GM21367 (cell line): Measurements from ENCODE around the gene HEMK1.

Experiments used
- ATAC-seq: cut with Tn5 transposase; IDR thresholded peaks from one replicate; pipeline ENCODE4 v1.9.1; 2021; ENCODE audit not compliant: unreplicated experiment

The HEMK1 gene

DNA sequence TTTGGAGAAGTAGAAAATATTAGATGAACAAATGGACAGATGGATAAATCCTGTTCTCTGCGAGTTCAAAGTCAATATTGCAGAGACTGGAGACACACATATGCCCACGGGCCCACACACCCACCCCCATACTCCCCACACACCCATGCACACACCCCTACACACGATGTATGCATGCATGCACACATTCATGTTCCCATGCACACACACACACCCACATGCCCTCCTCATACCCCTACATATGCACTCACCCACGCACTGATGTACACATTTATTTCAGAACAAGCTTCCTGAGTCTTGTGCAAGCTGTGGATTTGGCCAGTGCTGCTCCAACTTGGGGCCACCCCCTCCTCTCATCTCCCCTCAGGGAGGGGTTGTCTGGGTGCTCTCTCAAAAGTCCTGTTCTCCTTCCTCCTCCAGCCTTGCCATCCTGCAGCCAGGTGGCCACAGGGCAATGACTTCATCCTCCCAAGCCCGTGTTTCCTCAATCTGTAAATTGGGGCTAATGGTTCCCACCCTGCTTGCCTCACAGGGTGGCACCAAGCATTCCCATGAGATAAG is 64.0 kb downstream of the HEMK1 start:
- ATAC-seq, result no peak

DNA sequence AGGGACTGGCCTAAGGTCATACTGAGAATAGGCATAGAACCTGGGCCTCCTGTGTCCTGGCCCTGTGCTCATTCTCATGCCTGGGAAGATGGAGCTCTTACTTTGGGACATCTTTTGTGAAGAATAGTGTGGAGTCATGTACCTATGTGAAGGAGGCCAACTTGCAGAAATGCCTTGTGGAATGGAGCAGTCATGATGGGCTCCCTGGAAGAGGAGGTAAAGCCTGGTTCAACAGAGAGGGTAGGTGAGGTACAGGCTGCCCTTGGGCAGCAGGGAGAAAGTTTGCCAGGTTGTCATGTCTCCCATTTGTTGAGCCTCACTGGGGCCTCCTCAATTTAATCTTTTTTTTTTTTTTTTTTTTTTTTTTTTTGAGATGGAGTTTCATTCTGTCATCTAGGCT is 65.7 kb downstream of the HEMK1 start:
- ATAC-seq, result no peak

DNA sequence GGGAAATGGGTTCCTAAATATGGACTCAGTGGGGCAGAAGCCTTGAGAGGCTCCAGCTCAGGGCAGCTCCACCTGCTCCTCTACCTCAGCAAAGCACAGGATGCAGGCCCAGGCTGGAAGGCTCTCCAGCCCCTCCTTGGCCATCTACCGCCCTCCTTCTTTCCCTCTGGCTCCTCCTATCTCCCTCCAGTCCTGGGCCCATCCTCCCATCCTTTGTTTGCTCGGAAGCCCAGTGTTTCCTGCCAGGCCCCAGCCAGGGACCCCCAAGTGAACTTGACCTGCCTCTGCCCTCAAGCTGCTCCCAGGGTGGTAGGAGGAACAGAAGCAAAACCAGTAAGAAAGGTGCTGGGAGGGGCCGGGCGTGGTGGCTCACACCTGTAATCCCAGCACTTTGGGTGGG is 67.7 kb downstream of the HEMK1 start:
- no peak for ATAC-seq

DNA sequence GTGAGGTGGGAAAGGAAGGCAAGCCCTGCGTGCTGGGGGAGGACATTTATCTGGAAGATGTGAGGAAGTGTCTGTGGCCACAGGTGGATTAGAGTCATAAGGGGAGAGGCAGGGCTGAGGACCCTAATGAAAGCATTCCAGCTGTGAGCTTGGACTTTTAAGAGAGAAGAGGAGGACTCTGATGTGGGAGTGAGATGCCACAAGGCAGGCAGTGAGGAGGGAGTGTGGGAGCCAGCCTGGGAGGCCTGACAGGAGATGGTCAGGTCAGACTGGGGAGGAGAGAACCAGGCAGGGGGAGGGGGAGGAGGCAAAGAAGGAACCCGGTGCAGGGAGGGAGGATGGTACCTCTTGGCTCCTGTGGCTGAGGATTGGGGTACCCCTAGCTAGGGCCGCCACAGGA is 68.6 kb downstream of the HEMK1 start:
- ATAC-seq, result no peak

GRCh38 chr3:50639055-50639494 is 69.8 kb downstream of the HEMK1 start:
- no peak for ATAC-seq

GRCh38 chr3:50642382-50642781 is 73.1 kb downstream of the HEMK1 start:
- no peak for ATAC-seq

DNA sequence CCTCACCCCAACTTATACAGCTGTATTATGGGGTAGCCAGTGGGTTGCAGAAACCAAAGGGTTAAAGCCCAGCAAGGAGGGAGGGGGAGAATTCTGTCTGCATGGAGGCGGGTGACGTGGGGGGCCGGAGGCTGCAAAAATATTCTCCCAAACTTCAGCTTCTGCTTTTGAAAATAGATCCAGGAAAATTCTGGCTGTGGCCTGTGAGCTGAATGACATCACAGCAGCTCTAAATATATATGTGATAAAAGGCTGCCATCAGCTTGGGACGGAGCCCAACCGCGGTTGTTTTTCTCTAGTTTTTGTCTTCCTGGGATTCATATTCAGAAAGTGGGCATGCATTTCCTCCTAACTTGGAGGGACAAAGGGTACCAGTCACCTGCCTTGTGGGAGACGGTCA is 75.2 kb downstream of the HEMK1 start:
- ATAC-seq, result no peak

DNA sequence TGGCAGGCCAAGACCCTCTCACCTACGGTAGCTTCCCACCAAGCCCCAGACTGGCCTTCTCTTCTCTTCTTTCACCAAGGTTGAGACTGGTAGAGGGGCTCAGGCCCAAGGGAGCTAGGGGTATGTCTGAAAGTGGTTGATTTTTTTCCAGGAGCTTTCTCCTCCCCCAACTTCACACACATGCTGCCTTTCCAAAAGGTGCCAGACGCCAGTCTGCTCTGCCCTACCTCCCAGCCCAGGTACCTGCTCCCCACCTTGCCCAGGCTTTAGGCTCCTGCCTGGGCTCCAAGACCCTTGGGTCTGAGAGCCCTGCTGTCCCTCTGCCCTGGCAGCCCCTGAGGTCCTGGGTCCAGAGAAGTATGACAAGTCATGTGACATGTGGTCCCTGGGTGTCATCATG is 76.1 kb downstream of the HEMK1 start:
- no peak for ATAC-seq
